HG02759 (cell line): ENCODE data around the gene SLC25A34.

Experiments
- ATAC-seq: cut with Tn5 transposase; IDR thresholded peaks from one replicate; pipeline ENCODE4 v1.9.1; 2021; ENCODE audit warnings: mild to moderate bottlenecking, moderate library complexity; ENCODE audit not compliant: unreplicated experiment

Gene SLC25A34

DNA sequence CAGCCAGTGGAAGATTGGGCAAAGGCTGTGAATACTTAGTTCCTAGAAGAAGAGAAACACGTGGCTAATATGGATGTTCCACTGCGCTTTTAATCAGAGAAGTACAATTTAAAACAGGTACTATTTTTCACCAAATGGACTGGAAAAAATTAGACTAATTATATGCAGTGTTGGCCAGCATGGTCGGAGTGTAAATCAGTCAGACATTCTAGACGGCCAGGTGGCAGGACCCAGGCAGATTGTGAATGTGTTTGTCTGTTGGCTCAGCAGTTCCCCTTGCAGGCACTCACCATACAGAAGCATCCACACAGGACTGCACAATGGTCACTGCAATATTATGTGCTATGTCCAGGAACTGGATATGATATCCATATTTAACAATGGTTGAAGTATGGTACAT, 23.9 kb upstream of the SLC25A34 start:
- ATAC-seq = no peak

DNA sequence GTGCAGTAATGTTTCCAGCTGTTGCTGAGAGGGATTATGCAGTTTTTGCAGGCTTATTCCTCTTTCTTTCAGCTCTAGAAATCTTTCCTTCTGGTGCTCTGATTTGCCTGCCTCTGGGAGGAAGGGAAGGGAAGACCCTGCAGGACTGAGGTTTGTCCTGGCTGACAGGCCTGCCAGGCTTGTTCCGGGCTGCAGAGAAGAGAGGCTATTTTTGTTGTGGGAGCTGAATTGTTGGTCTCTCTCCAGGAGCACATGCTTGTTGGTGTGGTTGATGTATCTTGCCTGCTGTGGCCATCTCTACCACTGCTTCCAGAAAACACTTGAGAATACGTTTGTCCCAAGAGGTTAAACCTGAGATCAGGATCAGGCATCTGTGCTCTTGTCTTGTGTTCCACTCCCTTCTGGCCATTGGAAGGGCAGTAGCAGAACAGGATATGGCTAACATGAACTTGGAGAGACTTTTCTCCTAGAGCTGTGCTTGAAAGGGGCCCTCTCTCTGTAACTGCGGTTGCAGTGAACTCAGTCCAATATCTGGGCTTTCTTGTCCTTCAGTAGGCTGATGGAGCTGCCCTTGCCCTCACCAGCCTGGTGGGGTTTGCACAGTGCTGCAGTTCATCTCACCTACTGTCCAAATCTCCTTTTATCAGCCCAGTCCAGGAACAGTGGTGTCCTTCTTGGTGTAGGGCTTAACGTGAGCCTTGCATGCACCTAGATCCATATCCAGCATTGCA, 21.5 kb upstream of the SLC25A34 start:
- no peak for ATAC-seq

DNA sequence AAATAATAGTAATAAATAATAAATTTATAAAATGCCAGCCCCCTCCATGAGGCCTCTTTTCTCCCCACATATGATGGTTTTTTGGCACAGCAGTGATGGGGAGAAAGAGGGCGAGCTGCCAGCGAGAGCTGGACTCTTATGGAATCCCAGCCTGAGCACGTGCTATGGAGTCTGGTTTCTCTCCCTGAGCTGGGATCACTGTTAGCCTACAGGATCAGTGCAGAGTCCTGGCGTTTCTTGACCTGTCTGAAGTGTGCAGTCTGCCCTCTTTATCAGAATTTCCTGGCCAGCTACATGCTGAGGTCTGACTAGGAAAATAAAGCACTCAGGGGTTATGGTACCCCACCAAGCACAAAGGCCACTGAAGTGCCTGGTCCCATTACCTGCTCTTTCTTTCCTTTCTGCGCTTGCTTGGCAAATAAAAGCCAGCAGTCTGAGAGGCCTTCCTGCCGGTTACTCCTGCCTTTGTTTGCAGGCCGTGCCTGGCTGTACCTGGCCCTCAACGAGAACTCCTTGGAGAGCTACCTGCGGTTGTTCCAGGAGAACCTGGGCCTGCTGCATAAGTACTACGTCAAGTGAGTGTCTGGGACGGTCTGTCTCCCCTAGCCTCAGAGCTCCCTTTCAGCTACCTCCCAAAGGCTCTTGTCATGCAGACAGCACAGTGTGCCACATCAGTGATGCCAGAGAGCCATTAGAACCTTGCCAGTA, 18.5 kb upstream of the SLC25A34 start:
- no peak for ATAC-seq

DNA sequence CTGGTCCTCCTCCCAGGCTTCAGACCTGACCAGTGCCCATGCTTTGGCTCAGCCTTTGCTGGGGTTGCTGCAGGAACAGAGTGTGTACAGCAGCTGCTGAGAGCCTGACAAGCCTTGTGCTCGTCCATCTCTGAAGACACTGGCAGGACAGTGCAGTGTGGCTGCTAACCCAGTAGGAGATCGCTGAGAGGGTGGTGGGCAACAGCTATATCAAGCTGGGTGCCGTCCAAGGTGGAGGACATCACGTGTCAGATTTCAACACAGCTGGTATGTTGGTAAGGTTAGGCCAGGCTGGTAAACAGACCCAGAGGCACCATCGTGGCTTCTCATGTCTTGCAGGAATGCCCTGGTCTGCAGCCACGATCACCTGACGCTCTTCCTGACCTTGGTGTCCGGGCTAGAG, 17.9 kb upstream of the SLC25A34 start:
- ATAC-seq = no peak

DNA sequence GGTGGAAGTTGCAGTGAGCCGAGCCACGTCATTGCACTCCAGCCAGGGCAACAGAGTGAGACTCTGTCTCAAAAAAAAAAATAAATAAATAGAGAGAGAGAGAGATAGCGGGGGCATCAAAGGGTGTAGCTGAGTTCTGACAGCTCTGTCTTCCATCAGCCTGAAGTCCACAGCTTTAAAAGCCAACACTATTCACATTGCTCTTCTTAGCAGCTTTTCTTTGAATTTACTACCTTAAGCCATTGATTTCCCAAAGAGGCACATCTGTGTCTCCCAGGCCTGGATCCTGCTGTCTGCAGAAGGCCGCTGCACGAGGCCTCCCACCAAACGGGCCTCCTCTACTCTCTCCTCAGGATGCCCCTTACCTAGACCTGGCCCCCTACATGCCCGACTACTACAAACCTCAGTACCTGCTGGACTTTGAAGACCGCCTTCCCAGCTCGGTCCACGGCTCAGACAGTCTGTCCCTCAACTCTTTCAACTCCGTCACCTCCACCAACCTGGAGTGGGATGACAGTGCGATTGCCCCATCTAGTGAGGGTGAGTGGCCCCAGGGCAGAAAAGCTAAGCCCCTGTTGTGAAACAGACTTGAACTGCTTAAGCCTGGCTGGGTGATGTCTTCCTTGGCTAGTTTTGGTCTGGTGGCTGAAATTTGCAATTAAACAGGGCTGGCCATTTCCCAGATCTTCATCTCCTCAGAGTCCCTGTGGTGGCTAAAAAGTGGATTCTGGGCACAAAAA, 16.5 kb upstream of the SLC25A34 start:
- ATAC-seq = no peak

DNA sequence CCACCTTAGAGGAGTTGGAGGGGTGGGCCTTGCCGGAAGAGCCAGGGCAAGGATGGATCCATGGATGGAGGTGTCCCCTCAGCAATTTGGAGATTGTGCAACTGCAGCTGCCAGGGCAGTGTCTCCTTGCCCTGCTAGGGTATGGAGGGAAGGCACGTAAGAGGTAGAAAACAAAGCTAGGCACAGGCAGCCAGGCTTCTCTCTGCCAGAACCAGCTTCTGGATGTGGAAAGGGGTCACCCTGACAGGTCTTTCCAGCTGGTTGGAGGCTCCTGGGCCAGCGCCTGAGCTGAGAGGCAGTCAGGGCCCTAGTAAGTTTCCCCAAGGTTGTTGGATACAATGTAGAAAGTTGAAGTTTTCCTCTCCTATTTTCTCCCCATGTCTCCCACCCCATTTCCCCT, 15.2 kb upstream of the SLC25A34 start:
- ATAC-seq = no peak

DNA sequence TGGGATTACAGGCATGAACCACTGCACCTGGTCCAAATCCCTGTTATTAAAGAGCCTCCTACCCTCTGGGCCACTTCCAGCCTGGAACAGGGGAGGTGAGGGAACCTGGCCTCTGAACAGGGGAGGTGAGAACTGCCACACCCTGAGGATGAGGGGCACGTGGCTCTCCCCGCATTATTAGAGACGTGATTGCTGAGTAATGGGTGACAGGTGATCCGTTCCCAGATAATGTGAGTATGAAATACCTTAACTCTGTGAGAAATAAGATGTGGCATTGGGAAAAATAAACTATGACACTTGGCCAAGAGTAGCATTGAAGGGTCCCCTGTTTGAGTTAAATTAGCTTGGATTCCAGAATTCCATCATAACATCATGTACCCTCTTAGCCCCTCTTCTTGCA, 13.6 kb upstream of the SLC25A34 start:
- no peak for ATAC-seq

DNA sequence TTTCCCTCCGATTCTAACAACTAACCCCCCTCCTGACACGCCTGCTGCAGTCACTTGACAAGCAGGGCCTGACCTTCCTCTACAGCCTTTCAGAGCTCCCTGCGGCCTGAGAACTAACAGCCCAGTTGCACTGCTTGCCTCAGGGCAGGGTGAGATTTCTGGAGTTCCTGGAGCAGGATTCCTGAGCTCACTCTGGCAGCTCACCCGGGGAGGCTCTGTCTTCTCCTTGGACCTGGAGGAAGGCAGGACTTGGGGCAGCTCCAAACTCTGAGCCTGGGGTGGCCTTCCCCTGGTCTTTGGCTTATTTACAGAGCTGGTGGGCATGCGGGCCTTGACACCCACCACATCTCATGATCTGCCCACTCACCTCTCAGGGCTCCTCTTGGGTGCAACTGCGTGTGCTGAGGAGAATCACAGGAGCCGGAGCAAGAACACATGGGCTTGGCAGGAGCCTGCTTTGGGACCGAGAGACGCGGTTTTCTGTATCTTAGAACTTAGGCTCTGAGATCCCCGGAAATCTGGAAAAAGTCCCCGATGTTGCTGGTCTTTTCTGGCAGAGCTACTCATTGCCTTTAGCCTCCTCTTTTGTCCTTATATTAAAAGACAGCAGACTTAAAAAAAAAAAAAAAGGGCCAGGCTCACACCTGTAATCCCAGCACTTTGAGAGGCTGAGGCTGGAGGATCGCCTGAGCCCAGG, 13.1 kb upstream of the SLC25A34 start:
- no peak for ATAC-seq

DNA sequence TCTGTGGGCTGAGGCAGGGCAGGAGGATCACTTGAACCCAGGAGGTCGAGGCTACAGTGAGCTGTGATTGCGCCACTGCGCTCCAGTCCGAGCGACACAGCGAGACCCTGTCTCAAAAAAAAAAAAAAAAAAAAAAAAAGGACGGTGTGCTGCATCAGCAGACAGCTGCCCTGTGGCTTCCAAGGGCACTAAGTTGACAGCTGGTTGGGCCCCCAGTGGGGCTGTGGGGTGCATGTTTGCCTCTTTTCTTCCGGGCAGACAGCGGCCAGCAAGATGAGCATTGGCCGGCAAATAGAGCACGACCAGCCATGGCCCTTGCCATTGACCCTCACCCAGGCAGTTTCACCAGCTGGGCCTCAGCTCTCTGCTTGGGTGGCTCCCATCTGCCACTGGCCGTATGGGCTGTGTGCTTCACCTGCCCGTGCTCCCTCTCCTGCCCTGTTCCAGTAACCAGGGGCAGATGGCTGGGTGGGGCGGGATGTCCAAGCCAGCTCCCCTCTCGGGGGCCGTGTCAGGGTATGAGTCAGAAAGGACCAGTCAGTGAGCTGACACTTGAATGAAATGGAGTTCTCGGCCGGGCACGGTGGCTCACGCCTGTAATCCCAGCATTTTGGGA, 12.3 kb upstream of the SLC25A34 start:
- ATAC-seq = no peak

DNA sequence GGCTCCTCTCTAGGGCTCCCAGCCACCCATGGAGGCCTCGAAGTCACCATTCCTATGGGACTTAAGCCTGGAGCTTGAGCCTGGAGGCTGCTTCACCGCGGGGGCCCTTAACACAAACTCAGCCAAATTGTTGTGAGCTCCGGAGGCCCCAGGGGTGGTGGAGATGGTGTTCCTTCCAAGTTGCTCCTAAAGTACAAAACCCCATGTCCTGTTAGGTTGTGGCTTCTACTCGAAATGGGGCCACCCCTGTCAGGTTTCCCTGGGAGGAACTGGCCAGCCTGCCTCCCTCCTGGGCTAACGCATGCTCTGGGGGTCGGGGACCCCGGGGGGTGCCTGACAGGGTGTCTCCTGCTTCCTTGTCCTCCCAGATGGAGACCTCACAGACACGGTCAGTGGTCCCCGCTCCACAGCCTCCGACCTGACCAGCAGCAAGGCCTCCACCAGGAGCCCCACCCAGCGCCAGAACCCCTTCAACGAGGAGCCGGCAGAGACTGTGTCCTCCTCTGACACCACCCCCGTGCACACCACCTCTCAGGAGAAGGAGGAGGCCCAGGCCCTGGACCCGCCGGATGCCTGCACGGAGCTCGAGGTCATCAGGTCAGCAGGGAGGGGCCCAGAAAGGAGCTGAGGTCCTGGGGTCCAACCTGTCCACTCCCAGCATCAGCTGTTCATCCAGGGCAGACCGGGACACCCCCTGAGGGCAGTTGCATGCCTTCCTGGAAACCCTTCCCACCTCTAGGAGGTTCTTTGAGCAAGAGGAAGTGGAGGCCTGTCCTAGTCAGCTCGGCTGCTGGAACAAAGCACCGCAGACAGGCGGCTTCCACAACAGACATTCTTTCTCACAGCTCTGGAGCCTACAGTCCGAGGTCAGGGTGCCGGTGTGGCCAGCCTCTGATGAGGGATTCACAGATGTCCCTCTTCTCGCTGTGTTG, 10.8 kb upstream of the SLC25A34 start:
- no peak for ATAC-seq

DNA sequence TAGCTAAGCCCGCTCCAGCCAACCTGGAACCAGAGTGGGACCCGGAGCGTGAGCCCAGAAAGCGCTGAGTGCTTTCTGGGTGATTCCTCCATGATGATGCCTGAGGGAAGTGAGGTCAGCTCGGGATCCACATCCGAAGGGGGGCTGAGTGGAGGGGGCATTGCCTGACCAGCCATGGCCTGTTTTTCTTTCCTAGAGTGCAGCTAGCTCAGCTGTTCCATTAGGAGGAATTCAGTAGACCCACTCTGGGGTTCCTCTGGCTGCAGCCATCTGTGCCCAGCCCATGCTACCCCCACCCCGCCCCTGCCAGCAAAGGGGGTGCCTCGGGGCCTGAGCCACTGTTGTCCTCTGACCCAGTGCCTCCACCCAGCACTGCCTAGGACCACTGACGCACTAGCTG, 9.6 kb upstream of the SLC25A34 start:
- ATAC-seq = no peak

DNA sequence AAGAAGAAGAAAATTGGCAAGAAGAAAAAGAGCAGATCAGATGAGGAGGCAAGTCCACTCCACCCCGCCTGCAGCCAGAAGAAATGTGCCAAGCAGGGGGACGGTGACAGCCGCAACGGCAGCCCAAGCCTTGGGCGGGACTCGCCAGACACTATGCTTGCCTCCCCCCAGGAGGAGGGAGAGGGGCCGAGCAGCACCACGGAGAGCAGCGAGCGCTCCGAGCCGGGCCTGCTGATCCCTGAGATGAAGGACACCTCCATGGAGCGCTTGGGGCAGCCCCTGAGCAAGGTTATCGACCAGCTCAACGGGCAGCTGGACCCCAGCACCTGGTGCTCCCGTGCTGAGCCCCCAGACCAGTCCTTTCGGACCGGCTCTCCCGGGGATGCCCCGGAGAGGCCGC, 9.0 kb upstream of the SLC25A34 start:
- no peak for ATAC-seq

DNA sequence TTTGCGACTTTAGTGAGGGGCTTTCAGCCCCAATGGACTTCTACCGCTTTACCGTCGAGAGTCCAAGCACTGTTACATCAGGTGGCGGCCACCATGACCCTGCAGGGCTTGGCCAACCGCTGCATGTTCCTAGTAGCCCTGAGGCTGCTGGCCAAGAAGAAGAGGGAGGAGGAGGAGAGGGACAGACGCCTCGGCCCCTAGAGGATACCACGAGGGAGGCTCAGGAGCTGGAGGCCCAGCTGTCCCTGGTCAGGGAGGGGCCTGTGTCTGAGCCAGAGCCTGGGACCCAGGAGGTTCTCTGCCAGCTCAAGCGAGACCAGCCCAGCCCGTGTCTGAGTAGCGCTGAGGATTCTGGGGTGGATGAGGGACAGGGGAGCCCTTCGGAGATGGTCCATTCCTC, 8.6 kb upstream of the SLC25A34 start:
- no peak for ATAC-seq

DNA sequence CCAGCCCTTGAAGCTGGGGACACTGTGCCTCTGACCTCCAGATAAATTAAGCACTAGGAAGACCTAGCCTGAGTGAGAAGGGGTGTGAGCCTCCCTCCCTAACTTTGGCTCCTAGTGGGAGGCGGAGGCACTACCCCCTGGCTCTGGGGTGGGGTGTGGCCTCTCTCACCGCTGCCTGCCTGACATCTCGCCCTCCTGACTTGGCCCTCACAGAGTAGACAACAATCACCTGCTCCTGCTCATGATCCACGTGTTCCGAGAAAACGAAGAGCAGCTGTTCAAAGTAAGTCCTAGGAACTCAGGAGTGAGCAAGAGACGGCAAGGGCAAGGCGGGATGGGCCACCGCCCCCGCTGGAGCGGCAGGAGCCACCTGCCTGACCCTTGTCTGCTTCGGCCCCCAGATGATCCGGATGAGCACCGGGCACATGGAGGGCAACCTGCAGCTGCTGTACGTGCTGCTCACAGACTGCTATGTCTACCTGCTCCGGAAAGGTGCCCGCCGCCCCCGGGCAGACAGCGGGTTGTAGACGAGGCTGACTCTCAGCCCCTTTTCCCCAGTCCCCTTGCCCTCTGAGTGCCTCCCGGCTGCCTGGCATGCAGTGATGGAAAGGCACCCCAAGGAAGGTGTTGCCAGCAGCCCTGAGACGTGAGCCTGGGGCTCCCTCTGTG, 8.1 kb upstream of the SLC25A34 start:
- no peak for ATAC-seq

DNA sequence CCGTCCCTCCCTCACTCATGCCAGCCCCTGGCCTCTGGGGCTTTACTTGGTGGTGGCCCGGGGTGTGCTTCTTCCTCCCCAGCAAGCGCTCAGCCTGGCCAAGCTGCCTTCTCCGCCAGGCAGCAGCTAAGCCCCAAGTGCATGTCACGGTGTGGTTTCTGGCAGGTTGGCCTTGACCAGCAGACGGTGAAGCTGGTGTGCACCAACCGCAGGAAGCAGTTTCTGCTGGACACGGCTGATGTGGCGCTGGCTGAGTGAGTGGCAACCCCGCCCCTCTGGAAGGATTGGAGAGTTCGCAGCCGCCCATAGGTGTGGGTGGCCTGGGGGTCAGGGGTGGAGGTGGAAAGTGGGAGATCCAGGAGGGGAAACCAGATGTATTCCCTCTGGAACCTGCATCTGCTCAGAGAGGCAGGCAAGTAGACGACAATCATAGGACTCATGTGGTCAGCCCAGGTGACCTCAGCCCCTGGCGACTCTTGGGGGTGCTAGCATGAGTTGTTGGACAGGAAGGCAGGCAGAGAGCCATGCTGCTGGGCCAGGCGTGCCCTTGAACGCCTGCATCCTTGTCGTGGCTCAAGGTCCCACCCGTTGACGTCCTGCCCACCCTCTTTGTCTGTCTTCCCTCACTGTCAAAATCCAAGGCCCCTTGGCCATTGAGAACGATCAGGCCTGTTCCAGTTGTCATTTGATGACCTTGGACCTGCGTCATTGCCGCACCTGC, 7.0 kb upstream of the SLC25A34 start:
- no peak for ATAC-seq

DNA sequence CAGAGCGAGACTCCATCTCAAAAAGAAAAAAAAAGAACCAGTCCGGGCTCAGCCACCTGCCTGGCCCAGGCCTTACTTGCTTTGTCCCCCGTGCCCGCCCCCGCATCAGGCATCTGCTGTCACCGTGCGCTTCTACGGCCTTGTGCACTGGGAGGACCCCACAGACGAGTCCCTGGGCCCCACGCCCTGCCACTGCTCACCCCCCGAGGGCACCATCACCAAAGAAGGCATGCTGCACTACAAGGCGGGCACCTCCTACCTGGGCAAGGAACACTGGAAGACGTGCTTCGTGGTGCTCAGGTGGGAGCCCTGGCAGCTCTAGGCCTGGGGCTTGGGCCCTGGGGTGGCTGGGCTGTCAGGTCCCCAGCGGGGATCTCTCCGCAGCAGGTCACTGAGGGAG, 5.6 kb upstream of the SLC25A34 start:
- ATAC-seq = no peak

DNA sequence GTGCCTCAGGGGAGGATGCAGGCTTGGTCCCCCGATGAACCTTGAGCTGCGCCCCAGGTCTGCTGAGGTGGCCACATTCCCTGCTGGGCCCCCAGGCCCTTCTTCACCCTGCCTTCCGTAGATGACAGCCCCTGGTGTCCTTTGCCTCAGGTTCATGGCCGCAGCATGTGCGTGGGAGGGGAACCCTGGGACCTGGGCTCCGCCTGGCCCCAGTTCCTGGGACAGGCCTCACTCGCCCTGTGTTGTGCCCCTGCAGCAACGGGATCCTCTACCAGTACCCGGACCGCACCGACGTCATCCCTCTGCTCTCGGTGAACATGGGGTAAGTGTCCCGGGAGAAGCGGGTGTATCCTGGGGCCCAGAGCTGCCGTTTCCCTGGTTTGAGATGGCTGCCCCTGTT, 5.1 kb upstream of the SLC25A34 start:
- no peak for ATAC-seq

DNA sequence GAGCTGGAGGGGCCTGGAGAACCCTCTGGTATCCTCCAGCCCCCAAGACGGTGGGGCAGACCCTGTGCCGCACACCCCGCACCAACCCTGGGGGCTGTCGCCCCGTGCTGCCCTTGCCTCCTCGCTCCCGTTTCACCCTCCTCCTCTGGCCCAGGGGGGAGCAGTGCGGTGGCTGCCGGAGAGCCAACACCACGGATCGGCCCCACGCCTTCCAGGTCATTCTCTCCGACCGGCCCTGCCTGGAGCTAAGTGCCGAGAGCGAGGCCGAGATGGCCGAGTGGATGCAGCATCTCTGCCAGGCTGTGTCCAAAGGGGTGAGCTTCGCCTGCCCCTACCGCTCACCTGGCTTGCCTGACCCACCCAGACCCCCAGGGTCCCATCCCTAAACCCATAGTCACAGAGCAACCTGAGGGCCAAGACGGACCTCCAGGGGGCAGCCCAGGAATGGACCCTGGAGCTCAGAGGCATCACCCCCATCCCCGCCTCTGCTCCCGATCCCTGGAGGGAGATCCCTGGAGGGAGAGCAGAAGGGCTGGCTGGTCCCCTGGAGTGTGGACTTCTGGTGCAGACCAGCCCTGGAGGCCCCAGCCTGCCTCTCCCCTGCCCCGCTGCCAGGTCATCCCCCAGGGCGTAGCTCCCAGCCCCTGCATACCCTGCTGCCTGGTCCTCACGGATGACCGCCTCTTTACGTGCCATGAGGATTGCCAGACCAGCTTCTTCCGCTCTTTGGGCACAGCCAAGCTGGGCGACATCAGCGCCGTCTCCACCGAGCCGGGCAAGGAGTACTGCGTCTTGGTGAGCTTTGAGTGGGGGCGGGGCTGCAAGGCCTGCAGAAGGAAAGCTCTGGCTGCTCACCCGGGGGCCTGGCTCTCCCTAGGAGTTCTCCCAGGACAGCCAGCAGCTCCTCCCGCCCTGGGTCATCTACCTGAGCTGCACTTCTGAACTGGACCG, 4.0 kb upstream of the SLC25A34 start:
- ATAC-seq = no peak
